ENCODE data around the gene ATRAID.

DNA sequence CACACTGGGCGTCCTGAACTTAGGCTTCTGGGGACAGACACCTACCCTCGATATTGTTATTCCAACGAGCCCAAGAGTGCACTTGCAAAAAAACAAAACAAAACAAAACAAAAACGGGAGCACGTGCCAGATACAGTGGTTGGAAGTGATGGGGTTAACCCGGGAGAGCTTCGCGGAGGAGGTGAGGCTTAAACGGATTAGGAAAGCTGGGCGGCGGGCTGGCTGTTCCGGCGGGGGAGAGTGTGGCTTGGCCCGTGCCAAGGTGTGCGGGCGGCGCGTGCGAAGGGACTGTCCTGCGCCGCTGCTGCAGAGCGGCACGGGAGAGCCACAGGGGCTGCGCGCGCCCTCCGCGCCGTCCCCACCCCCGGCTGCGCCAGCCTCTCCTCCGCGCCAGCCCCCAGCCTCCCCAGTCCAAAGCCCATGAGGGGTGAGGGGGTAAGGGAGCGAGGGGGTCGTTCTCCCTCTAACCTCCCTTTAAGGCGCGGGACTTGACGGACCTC lies 52.5 kb downstream of the ATRAID start:
- TF ChIP-seq POLR2AphosphoS5 (IDR thresholded peaks at IDR 0.05; ENCODE audit: borderline replicate concordance, low read depth, low read length) (no peak), EZH2 (IDR thresholded peaks at IDR 0.05) (no peak)
